Measurements from ENCODE around the gene ARHGAP8. TPM values are rescaled to one million over a fixed set of nuclear protein-coding genes. Genes with fewer than 3 reads are reported as not detected.

The ARHGAP8 gene
- total and polyA plus RNA-seq, 2 donors: 1.5 to 4.5 TPM

GRCh38 chr22:44838316-44839016 lies 86.1 kb downstream of the ARHGAP8 start:
- 94% methylated on average over 16 of the region's 16 CpGs for WGBS
- no peak for DNase-seq (ENCODE audit: low read depth in 6 of 9, low spot score in 9 of 9)
- no peaks in the 10 kb centered on the region for H3K4me1 ChIP-seq (ENCODE audit: control insufficient read depth in 2 of 2, insufficient read depth in 2 of 2, low read length in 2 of 2)
- H3K27ac ChIP-seq (ENCODE audit: low read depth in 1 of 2, low read length in 1 of 2): no peak overlapping the region
- no peaks in the 10 kb centered on the region for H3K36me3 ChIP-seq (ENCODE audit: control insufficient read depth in 2 of 2, insufficient read depth in 2 of 2, low read length in 1 of 2)
- peaks cover 0 to 2% of the 10 kb centered on the region in 2 donors for H3K27me3 ChIP-seq (ENCODE audit: control insufficient read depth in 2 of 2, insufficient read depth in 1 of 2, low read length in 1 of 2)
- peaks cover 0 to 1% of the 10 kb centered on the region in 2 donors for H3K9me3 ChIP-seq (ENCODE audit: control insufficient read depth in 2 of 2, insufficient read depth in 1 of 2, low read length in 1 of 2)
- no peak overlapping the region for H3K4me3 ChIP-seq (ENCODE audit: low read length in 2 of 2)

GRCh38 chr22:44839061-44839460 lies 86.7 kb downstream of the ARHGAP8 start:
- Histone ChIP-seq H3K36me3 (ENCODE audit: control insufficient read depth in 2 of 2, insufficient read depth in 2 of 2, low read length in 1 of 2) (no peaks in the 10 kb centered on the region), H3K4me3 (ENCODE audit: low read length in 2 of 2) (no peak overlapping the region), H3K27me3 (ENCODE audit: control insufficient read depth in 2 of 2, insufficient read depth in 1 of 2, low read length in 1 of 2) (peaks cover 0 to 2% of the 10 kb centered on the region in 2 donors), H3K9me3 (ENCODE audit: control insufficient read depth in 2 of 2, insufficient read depth in 1 of 2, low read length in 1 of 2) (peaks cover 0 to 1% of the 10 kb centered on the region in 2 donors), H3K4me1 (ENCODE audit: control insufficient read depth in 2 of 2, insufficient read depth in 2 of 2, low read length in 2 of 2) (no peaks in the 10 kb centered on the region), H3K27ac (ENCODE audit: low read depth in 1 of 2, low read length in 1 of 2) (no peak overlapping the region)
- no peak for DNase-seq (ENCODE audit: low read depth in 6 of 9, low spot score in 9 of 9)
- whole genome bisulfite sequencing: 90% methylated on average over 7 of the region's 7 CpGs

- Histone ChIP-seq H3K27ac (ENCODE audit: low read depth in 1 of 2, low read length in 1 of 2) (no peak overlapping the region), H3K36me3 (ENCODE audit: control insufficient read depth in 2 of 2, insufficient read depth in 2 of 2, low read length in 1 of 2) (no peaks in the 10 kb centered on the region), H3K4me3 (ENCODE audit: low read length in 2 of 2) (no peak overlapping the region), H3K4me1 (ENCODE audit: control insufficient read depth in 2 of 2, insufficient read depth in 2 of 2, low read length in 2 of 2) (no peaks in the 10 kb centered on the region), H3K9me3 (ENCODE audit: control insufficient read depth in 2 of 2, insufficient read depth in 1 of 2, low read length in 1 of 2) (peaks cover 0 to 1% of the 10 kb centered on the region in 2 donors), H3K27me3 (ENCODE audit: control insufficient read depth in 2 of 2, insufficient read depth in 1 of 2, low read length in 1 of 2) (peaks cover 0 to 2% of the 10 kb centered on the region in 2 donors)
- DNase-seq (ENCODE audit: low read depth in 6 of 9, low spot score in 9 of 9): no peak
- WGBS: 94% methylated on average over 13 of the region's 13 CpGs
These were observed 87.3 kb downstream of the ARHGAP8 start for GRCh38 chr22:44839721-44840120.

GRCh38 chr22:44840611-44841322 lies 88.4 kb downstream of the ARHGAP8 start:
- Histone ChIP-seq H3K36me3 (ENCODE audit: control insufficient read depth in 2 of 2, insufficient read depth in 2 of 2, low read length in 1 of 2) (no peaks in the 10 kb centered on the region), H3K27ac (ENCODE audit: low read depth in 1 of 2, low read length in 1 of 2) (no peak overlapping the region), H3K27me3 (ENCODE audit: control insufficient read depth in 2 of 2, insufficient read depth in 1 of 2, low read length in 1 of 2) (peaks cover 0 to 2% of the 10 kb centered on the region in 2 donors), H3K4me3 (ENCODE audit: low read length in 2 of 2) (no peak overlapping the region), H3K4me1 (ENCODE audit: control insufficient read depth in 2 of 2, insufficient read depth in 2 of 2, low read length in 2 of 2) (no peaks in the 10 kb centered on the region), H3K9me3 (ENCODE audit: control insufficient read depth in 2 of 2, insufficient read depth in 1 of 2, low read length in 1 of 2) (peaks cover 0 to 1% of the 10 kb centered on the region in 2 donors)
- 73% methylated on average over 30 of the region's 30 CpGs for WGBS
- DNase-seq (ENCODE audit: low read depth in 6 of 9, low spot score in 9 of 9): no peak

- H3K4me1 ChIP-seq (ENCODE audit: control insufficient read depth in 2 of 2, insufficient read depth in 2 of 2, low read length in 2 of 2): no peaks in the 10 kb centered on the region
- no peaks in the 10 kb centered on the region for H3K36me3 ChIP-seq (ENCODE audit: control insufficient read depth in 2 of 2, insufficient read depth in 2 of 2, low read length in 1 of 2)
- no peak overlapping the region for H3K27ac ChIP-seq (ENCODE audit: low read depth in 1 of 2, low read length in 1 of 2)
- 87% methylated on average over 7 of the region's 7 CpGs for WGBS
- H3K9me3 ChIP-seq (ENCODE audit: control insufficient read depth in 2 of 2, insufficient read depth in 1 of 2, low read length in 1 of 2): peaks cover 0 to 1% of the 10 kb centered on the region in 2 donors
- no peak for DNase-seq (ENCODE audit: low read depth in 6 of 9, low spot score in 9 of 9)
- H3K27me3 ChIP-seq (ENCODE audit: control insufficient read depth in 2 of 2, insufficient read depth in 1 of 2, low read length in 1 of 2): peaks cover 0 to 2% of the 10 kb centered on the region in 2 donors
- H3K4me3 ChIP-seq (ENCODE audit: low read length in 2 of 2): no peak overlapping the region
These were observed 90.0 kb downstream of the ARHGAP8 start for GRCh38 chr22:44842417-44842816.

GRCh38 chr22:44845191-44845590 lies 92.8 kb downstream of the ARHGAP8 start:
- no peaks in the 10 kb centered on the region for H3K4me1 ChIP-seq (ENCODE audit: control insufficient read depth in 2 of 2, insufficient read depth in 2 of 2, low read length in 2 of 2)
- 96% methylated on average over 8 of the region's 8 CpGs for WGBS

GRCh38 chr22:44845796-44846720 lies 93.7 kb downstream of the ARHGAP8 start:
- H3K9me3 ChIP-seq (ENCODE audit: control insufficient read depth in 2 of 2, insufficient read depth in 1 of 2, low read length in 1 of 2): no peaks in the 10 kb centered on the region
- DNase-seq (ENCODE audit: low read depth in 6 of 9, low spot score in 9 of 9): no peak
- H3K27ac ChIP-seq (ENCODE audit: low read depth in 1 of 2, low read length in 1 of 2): no peak overlapping the region
- H3K27me3 ChIP-seq (ENCODE audit: control insufficient read depth in 2 of 2, insufficient read depth in 1 of 2, low read length in 1 of 2): no peaks in the 10 kb centered on the region
- H3K4me1 ChIP-seq (ENCODE audit: control insufficient read depth in 2 of 2, insufficient read depth in 2 of 2, low read length in 2 of 2): no peaks in the 10 kb centered on the region
- no peak overlapping the region for H3K4me3 ChIP-seq (ENCODE audit: low read length in 2 of 2)
- no peaks in the 10 kb centered on the region for H3K36me3 ChIP-seq (ENCODE audit: control insufficient read depth in 2 of 2, insufficient read depth in 2 of 2, low read length in 1 of 2)
- 92% methylated on average over 25 of the region's 25 CpGs for WGBS

More at GRCh38 chr22:44845191-44845590, 92.8 kb downstream of the ARHGAP8 start:
- Histone ChIP-seq H3K27ac (ENCODE audit: low read depth in 1 of 2, low read length in 1 of 2) (no peak overlapping the region), H3K4me3 (ENCODE audit: low read length in 2 of 2) (no peak overlapping the region), H3K36me3 (ENCODE audit: control insufficient read depth in 2 of 2, insufficient read depth in 2 of 2, low read length in 1 of 2) (no peaks in the 10 kb centered on the region), H3K9me3 (ENCODE audit: control insufficient read depth in 2 of 2, insufficient read depth in 1 of 2, low read length in 1 of 2) (peaks cover 0 to 1% of the 10 kb centered on the region in 2 donors), H3K27me3 (ENCODE audit: control insufficient read depth in 2 of 2, insufficient read depth in 1 of 2, low read length in 1 of 2) (peaks cover 0 to 2% of the 10 kb centered on the region in 2 donors)
- DNase-seq (ENCODE audit: low read depth in 6 of 9, low spot score in 9 of 9): no peak

GRCh38 chr22:44846726-44847275 lies 94.4 kb downstream of the ARHGAP8 start:
- H3K9me3 ChIP-seq (ENCODE audit: control insufficient read depth in 2 of 2, insufficient read depth in 1 of 2, low read length in 1 of 2): no peaks in the 10 kb centered on the region
- no peak overlapping the region for H3K27ac ChIP-seq (ENCODE audit: low read depth in 1 of 2, low read length in 1 of 2)
- WGBS: 92% methylated on average over 16 of the region's 16 CpGs
- H3K27me3 ChIP-seq (ENCODE audit: control insufficient read depth in 2 of 2, insufficient read depth in 1 of 2, low read length in 1 of 2): no peaks in the 10 kb centered on the region
- no peaks in the 10 kb centered on the region for H3K36me3 ChIP-seq (ENCODE audit: control insufficient read depth in 2 of 2, insufficient read depth in 2 of 2, low read length in 1 of 2)
- H3K4me3 ChIP-seq (ENCODE audit: low read length in 2 of 2): no peak overlapping the region
- H3K4me1 ChIP-seq (ENCODE audit: control insufficient read depth in 2 of 2, insufficient read depth in 2 of 2, low read length in 2 of 2): no peaks in the 10 kb centered on the region
- no peak for DNase-seq (ENCODE audit: low read depth in 6 of 9, low spot score in 9 of 9)

Data from thymus (tissue), 11 donors.